ENCODE results near the gene FKBP5. TPM values are rescaled to one million over a fixed set of nuclear protein-coding genes. Genes with fewer than 3 reads are reported as not detected.

FKBP5 gene
- total and polyA plus RNA-seq, 10 of the 15 experiments (the other 5 are each of a cell fraction or from before 2014, with no cell fraction given): 29.0 to 123 (median 62.3) TPM

- Histone ChIP-seq H3K36me3 (ENCODE audit: control insufficient read depth in 2 of 2, insufficient read depth in 2 of 2, low read length in 1 of 2) (peaks cover 0 to 4% of the 10 kb centered on the region in 2 experiments; a peak in 2 of 4 replicates), H3K27me3 (replicated peaks in 1 of 2; ENCODE audit: control insufficient read depth in 2 of 2, insufficient read depth in 2 of 2, low read length in 1 of 2) (no peaks in the 10 kb centered on the region), H2AFZ (ENCODE audit: control insufficient read depth, low read depth, low read length) (no peak overlapping the region), H3K9ac (ENCODE audit: control insufficient read depth, insufficient read depth, low read length) (no peak overlapping the region), H3K9me3 (replicated peaks; ENCODE audit: control insufficient read depth, insufficient read depth, low read length) (no peaks in the 10 kb centered on the region), H3K79me2 (ENCODE audit: control insufficient read depth, insufficient read depth, low read length) (no peaks in the 10 kb centered on the region), H3K27ac (ENCODE audit: control insufficient read depth, insufficient read depth) (no peak overlapping the region), H4K20me1 (ENCODE audit: control insufficient read depth, insufficient read depth) (no peaks in the 10 kb centered on the region), H3K4me2 (ENCODE audit: control insufficient read depth, insufficient read depth) (no peak overlapping the region), H3K4me1 (ENCODE audit: control insufficient read depth, insufficient read depth, low read length) (no peaks in the 10 kb centered on the region), H3K4me3 (no peak overlapping the region)
- SMC1A ChIA-PET (ENCODE audit: uncharacterized antibody, unreplicated experiment): interaction anchor here (1.2 to 1.5 kb wide), 3 partner anchors 38 to 82 kb away, joined by 3 read pairs; no protein-coding TSS in a partner anchor
- intact Hi-C loops (cut with micrococcal nuclease; ENCODE audit: unreplicated experiment) (no loop called here), in situ Hi-C loops (cut with MboI) (no loop called here)
- 77% methylated on average over 7 of the region's 7 CpGs for WGBS (ENCODE audit: insufficient coverage, insufficient replicate concordance, low lambda C conversion rate, missing lambda C conversion rate)
- DNase-seq (ENCODE audit: low read depth, low spot score) (no peak), ATAC-seq (no peak), FAIRE-seq (no peak)
- no TSS peak for BruUV-seq (replicated peaks)
- CTCF ChIA-PET: interaction anchor here (3.4 to 3.6 kb wide), 2 partner anchors 13 to 107 kb away, joined by 9 to 16 read pairs; partner anchors contain the start of gene ARMC12
- RAD21 ChIA-PET (ENCODE audit: unreplicated experiment): no interaction called here
- POLR2A ChIA-PET: no interaction called here
- TF ChIP-seq CBX3 (IDR thresholded peaks at IDR 0.05; ENCODE audit: borderline replicate concordance, low read depth) (no peak), YBX1 (IDR thresholded peaks at IDR 0.05) (no peak), FOS (IDR thresholded peaks at IDR 0.05; ENCODE audit: borderline replicate concordance, extremely low read depth, insufficient read length) (no peak)
Observed at GRCh38 chr6:35629876-35630378, 58.8 kb downstream of the FKBP5 start.

GRCh38 chr6:35626401-35626800 lies 62.3 kb downstream of the FKBP5 start:
- 87% methylated on average over 2 of the region's 2 CpGs for WGBS (ENCODE audit: insufficient coverage, insufficient replicate concordance, low lambda C conversion rate, missing lambda C conversion rate)
- H3K9me3 ChIP-seq (replicated peaks; ENCODE audit: control insufficient read depth, insufficient read depth, low read length): no peaks in the 10 kb centered on the region
- no peak overlapping the region for H3K4me2 ChIP-seq (ENCODE audit: control insufficient read depth, insufficient read depth)
- H3K27ac ChIP-seq (ENCODE audit: control insufficient read depth, insufficient read depth): no peak overlapping the region
- BruUV-seq (replicated peaks): no TSS peak
- ChIA-PET SMC1A (ENCODE audit: uncharacterized antibody, unreplicated experiment) (interaction anchor here (0.7 to 1.4 kb wide), 6 partner anchors 9 to 110 kb away, joined by 3 to 5 read pairs (median 3); no protein-coding TSS in a partner anchor), POLR2A (no interaction called here), CTCF (interaction anchor here (1.0 to 1.1 kb wide), 3 partner anchors 24 to 110 kb away, joined by 3 to 4 read pairs (median 3); partner anchors contain the start of gene ARMC12), RAD21 (ENCODE audit: unreplicated experiment) (interaction anchor here (0.9 kb wide), 1 partner anchor 36 kb away, joined by 3 read pairs; no protein-coding TSS in a partner anchor)
- ATAC-seq (no peak), FAIRE-seq (no peak), DNase-seq (ENCODE audit: low read depth, low spot score) (no peak)
- H3K79me2 ChIP-seq (ENCODE audit: control insufficient read depth, insufficient read depth, low read length): no peaks in the 10 kb centered on the region
- no peaks in the 10 kb centered on the region for H3K4me1 ChIP-seq (ENCODE audit: control insufficient read depth, insufficient read depth, low read length)
- in situ Hi-C loops (cut with MboI): no loop called here
- intact Hi-C loops (cut with micrococcal nuclease; ENCODE audit: unreplicated experiment): no loop called here
- H3K36me3 ChIP-seq (ENCODE audit: control insufficient read depth in 2 of 2, insufficient read depth in 2 of 2, low read length in 1 of 2): peaks cover 0 to 4% of the 10 kb centered on the region in 2 experiments; a peak in 1 of 4 replicates
- no peak overlapping the region for H2AFZ ChIP-seq (ENCODE audit: control insufficient read depth, low read depth, low read length)
- H4K20me1 ChIP-seq (ENCODE audit: control insufficient read depth, insufficient read depth): no peaks in the 10 kb centered on the region
- no peaks in the 10 kb centered on the region for H3K27me3 ChIP-seq (replicated peaks in 1 of 2; ENCODE audit: control insufficient read depth in 2 of 2, insufficient read depth in 2 of 2, low read length in 1 of 2)
- H3K9ac ChIP-seq (ENCODE audit: control insufficient read depth, insufficient read depth, low read length): no peak overlapping the region
- H3K4me3 ChIP-seq: no peak overlapping the region
- TF ChIP-seq SIN3A (IDR thresholded peaks at IDR 0.05; ENCODE audit: low read depth, low read length): no peak
- no peak for TF ChIP-seq E4F1 (IDR thresholded peaks at IDR 0.05; ENCODE audit: borderline replicate concordance, partially characterized antibody)
- TF ChIP-seq EZH2 (IDR thresholded peaks at IDR 0.05; ENCODE audit: borderline replicate concordance, control insufficient read depth, low read depth, low read length): no peak
- no peak for TF ChIP-seq TARDBP (IDR thresholded peaks at IDR 0.05; ENCODE audit: borderline replicate concordance)
- TF ChIP-seq CHD1 (IDR thresholded peaks at IDR 0.05; ENCODE audit: low read depth, low read length): no peak
- no peak for TF ChIP-seq PKNOX1 (IDR thresholded peaks at IDR 0.05)
- no peak for TF ChIP-seq POU2F2 (IDR thresholded peaks at IDR 0.05; ENCODE audit: borderline replicate concordance, low read depth, low read length)
- no peak for TF ChIP-seq NFIC (IDR thresholded peaks at IDR 0.05; ENCODE audit: low read depth, low read length)
- no peak for TF ChIP-seq SREBF1 (IDR thresholded peaks at IDR 0.05; ENCODE audit: low read length)
- TF ChIP-seq ATF7 (IDR thresholded peaks at IDR 0.05; ENCODE audit: low read depth): no peak
- TF ChIP-seq PAX8 (IDR thresholded peaks at IDR 0.05): no peak
- TF ChIP-seq YBX1 (IDR thresholded peaks at IDR 0.05): no peak
- TF ChIP-seq ZNF207 (IDR thresholded peaks at IDR 0.05; ENCODE audit: borderline replicate concordance): no peak
- no peak for TF ChIP-seq SMAD5 (IDR thresholded peaks at IDR 0.05; ENCODE audit: low read depth)

Data from GM12878 (cell line).